Left forelimb (tissue), 1 donor: ENCODE results near the gene SLC39A9.
"Not testable (repeated sequence)": the region's sequence is repeated elsewhere in the genome, so short reads cannot be mapped to it uniquely, and the experiment has no call there.

ENCODE experiments used
- DNase-seq: peaks from one replicate; pipeline ENCODE4 v3.0.0-alpha.2; 2018; ENCODE audit warnings: low spot score

SLC39A9 gene

DNA sequence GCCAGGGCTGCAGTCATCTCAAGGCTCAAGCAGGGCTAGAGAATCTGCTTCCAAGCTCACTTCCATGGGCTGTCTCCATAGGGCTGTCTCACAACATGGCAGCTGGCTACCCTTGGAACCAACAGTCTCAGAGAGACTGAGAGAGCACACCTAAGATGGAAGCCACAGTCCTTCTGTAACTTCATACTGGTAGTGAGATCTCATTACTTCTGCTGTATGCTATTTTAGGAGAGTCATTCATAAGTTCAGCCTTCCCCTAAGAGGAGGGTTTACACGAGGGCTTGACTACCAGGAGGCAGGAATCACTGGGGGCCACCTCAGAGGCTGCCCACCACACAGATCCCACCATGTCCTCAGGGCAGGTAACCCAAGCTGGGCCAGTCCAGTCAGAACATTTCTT lies 30.1 kb upstream of the SLC39A9 start:
- DNase-seq = no peak

GRCh38 chr14:69370061-69370460 lies 28.4 kb upstream of the SLC39A9 start:
- no peak for DNase-seq

- no peak for DNase-seq
Observed at GRCh38 chr14:69372146-69372545, 26.3 kb upstream of the SLC39A9 start.

DNA sequence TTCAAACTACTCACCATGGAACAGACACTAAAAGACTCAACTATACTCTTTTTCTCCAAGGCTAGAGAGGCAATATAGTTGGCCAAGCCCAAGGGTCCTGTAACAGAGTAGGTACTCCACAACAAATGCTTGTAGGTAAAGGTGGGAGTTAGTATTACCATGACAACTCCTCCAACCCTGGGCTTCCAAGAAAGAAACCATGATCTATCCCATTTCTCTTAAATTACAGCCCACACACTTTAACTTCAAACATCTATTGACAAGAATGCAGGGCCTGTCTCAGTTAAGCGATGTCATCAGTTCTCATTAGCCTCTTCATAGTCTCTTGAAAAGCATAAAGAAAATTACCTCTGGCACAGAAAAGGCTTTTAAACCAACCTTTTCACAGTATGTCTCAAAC lies 25.4 kb upstream of the SLC39A9 start:
- no peak for DNase-seq

GRCh38 chr14:69374235-69374634 lies 24.3 kb upstream of the SLC39A9 start:
- no peak for DNase-seq

DNA sequence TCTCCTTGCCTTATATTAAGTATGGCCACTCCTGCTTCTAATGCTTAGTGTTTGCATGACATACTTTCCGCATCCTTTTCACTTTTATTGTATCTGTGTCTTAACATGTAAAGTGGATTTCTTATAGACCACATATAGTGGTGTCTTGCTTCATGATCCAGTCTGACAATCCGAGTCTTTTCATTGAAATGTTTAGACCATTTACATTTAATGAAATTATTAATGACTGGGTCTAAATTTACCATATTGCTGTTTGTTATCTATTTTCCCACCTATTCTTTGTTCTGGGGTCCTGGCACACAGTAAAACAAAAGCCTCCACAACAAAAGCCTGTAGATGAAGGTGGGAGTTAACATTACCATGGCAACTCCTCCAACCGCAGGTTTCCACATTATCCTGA lies 23.3 kb upstream of the SLC39A9 start:
- no peak for DNase-seq

DNA sequence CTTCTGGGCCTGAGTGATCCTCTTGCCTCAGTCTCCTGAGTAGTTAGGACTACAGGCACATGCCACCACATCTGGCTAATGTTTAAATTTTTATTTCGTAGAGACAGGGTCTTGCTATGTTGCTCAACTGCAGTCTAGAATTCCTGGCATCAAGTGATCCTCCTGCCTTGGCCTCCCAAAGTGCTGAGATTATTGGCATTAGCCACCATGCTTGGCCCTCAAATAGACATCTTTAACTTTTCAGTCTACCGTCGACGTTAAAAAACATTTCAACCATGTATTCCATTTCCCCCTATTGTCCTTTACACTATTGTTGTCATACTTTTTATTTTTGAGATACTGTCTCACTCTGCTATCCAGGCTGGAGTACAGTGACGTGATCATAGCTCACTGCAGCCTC lies 22.8 kb upstream of the SLC39A9 start:
- DNase-seq = no peak

DNA sequence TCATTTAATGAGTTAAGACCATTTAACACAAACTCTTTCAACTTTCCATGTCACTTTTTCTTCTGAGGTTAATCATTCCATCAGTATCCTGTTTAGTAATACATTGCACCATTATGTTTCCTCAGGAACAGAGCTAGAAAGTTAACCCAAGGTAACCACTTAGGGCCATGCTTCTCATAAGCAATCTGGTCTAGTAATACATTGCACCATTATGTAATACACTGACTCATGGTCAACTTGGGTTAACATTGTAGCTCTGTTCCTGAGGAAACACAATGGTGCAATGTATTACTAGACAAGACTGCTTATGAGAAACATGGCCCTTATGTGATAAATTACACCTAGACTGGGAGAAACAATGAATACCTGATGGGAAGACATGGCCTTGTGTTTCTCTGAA lies 22.1 kb upstream of the SLC39A9 start:
- DNase-seq = no peak

DNA sequence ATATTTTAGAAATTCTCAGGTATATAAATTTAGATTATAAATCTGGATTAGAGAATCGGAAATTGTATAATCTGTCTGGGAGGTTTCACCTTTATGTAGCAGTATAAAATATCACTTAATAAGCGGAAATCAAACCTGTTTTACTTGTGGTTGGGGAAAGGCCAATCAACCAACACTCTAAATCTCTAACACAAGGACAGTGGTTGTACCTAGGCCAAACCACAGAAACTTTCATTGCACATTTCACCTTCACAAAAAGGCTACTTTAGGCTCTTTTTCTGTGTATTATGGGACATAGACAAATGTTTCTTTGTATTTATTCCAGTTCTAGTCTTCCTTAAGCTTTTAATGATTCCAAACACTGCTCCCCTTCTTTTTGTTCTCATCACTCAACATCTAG lies 20.2 kb upstream of the SLC39A9 start:
- no peak for DNase-seq

GRCh38 chr14:69387311-69387710 lies 11.2 kb upstream of the SLC39A9 start:
- no peak for DNase-seq

GRCh38 chr14:69391400-69391799 lies 7.1 kb upstream of the SLC39A9 start:
- not testable (repeated sequence) for DNase-seq

- DNase-seq = no peak
Observed at GRCh38 chr14:69392481-69392880, 6.0 kb upstream of the SLC39A9 start.

DNA sequence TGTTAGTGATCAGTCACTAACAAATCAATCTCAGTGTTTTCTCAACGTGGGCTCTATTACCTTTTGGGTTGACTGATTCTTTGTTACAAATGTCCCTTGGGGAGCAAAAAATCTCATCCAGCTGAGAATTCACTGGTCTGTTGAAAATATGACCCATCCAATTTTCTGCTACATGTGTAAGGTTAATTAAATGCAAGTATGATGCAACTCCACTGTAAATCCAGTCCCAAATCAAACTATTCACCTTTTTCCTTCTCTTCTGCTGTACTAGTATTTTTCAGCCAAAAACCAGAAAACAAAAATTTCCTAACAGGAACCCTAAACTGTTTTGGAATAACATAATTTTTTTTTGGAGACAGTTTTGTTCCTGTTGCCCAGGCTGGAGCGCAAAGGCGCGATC lies 2.6 kb upstream of the SLC39A9 start:
- DNase-seq = no peak

DNA sequence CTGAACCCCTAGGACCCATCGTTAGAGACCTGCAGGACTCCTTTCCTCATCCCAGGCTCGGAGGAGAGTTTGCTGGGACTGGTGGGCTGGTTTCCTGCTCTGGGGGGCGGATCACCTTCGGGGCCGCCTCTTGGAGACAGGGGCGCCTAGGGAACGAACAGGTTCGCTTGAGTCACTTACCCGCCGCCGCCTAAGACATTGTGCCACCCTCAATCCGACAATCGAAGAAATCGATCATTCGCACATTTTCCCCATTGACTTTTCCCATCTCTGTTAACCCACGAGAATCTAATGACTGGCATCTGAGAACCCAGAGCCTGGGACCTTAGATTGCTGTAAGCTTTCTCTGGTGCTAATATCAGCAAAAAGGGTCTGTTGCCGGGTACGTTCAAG lies 322 bp downstream of the SLC39A9 start:
- DNase-seq = no peak

GRCh38 chr14:69399750-69400149 lies 1.3 kb downstream of the SLC39A9 start:
- DNase-seq = no peak

DNA sequence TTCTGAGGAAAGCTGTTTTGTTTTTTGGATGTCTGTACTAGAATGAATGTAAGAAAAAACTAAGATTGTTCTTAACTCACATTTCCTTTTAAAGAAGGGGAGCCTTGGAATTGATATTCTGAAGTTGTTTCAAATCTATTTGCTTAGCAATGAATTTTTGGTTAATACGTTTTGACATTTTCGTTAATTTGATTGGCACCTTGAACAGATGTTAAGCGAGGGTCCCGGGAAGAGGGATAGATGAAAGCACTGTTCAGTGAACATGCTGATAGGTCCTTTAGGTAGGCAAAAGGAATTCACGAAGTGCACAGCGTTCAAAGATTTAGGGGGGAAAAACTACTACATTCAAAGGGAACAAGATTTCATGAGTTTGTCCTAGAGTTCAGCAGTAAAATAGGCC lies 1.7 kb downstream of the SLC39A9 start:
- DNase-seq = no peak

DNA sequence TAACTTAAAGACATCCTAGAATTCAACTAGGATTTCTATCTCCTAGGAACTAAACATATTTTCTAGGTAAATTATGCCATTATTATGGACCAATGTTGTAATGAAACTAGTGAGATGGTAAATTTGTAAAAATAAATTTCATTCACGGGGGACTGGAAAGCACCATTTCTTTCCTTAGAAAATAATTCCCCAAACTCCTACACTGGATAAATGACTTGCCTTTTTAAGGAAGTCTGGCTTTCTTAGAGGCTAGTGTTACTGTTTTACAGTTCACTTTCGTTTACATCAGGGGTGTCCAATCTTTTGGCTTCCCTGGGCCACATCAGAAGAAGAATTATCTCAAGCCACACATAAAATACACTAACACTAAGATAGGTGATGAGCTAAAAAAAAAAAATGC lies 3.3 kb downstream of the SLC39A9 start:
- no peak for DNase-seq

DNA sequence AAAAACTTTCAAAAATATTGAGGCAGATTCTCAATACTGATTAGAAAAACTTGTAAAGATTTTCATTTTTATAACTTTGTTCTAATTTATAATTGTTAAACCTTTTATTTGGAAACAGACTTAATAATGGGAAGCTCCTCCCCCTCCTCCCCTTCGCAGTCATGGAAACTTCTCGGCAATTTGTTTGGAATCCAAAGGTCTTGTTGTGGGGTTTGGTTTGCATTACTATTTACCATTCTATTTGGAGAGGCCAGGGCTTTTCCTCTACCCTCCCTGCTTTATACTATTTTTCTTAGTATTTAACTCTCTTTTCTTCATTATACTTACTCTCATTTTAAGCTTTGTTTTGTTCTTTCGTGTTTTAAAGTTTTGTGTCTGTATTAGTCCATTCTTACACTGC lies 6.0 kb downstream of the SLC39A9 start:
- DNase-seq = no peak

DNA sequence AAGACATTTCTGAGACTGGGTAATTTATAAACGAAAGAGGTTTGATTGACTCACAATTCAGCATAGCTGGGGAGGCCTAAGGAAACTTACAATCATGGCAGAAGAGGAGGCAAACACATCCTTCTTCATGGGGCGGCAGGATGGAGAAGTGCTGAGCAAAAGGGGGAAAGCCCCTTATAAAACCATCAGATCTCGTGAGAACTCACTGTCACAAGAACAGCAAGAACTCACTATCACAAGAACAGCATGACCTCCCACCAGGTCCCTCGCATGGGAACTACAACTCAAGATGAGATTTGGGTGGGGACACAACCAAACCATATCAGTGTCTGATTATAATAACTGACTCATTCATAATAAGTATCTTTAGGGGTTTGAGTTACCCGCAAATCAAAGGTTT lies 6.4 kb downstream of the SLC39A9 start:
- no peak for DNase-seq

- DNase-seq = no peak
Observed at GRCh38 chr14:69405762-69406161, 7.3 kb downstream of the SLC39A9 start.

DNA sequence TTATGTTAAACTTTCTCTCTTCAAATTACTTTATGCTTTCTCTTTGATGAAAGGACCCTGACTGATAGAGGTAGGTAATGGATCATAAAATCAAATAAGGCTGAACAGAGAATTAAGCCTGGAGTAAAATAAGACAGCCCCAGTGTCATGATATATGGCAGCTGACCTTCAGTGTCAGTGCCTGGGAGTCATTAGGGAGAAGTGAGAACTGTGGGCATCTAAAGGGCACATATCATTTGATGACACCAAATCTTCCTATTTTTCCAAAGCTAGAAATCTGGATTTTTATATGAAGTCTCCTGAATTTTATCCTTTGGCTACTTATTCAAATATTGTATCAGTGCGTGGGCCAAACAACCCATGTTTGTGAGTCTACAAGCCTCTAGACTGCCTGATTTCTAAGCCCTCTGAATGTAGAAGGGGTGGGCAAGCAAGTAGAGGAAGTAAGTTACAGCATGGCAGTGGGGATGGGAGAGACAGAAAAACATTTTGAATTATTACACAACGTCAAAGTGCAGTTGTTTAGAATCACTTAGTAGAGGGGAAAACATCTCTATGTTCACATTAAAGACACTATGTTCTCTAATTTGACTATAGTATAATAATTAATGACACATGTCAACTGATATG lies 10.0 kb downstream of the SLC39A9 start:
- DNase-seq = no peak

DNA sequence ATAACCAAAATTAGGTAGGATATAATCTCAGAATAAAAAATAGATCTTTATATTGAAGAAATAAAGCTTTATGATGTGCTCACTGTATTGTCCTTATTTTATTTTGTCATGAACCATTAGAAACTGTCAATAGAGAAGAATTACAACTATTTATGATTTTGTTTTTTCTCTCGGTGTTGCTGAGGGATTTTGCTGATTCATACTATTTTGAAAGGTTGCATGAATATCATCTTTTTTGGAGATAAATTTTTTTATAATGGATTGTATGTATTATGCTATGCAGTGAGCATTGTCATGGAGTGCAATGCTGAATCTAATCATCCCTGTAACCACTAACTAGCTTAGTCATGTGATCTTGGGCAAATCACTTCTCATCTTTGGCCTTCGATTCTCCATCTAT lies 15.0 kb downstream of the SLC39A9 start:
- no peak for DNase-seq

GRCh38 chr14:69416087-69416486 lies 17.6 kb downstream of the SLC39A9 start:
- DNase-seq = not testable (repeated sequence)

- no peak for DNase-seq
Observed at GRCh38 chr14:69423279-69423678, 24.8 kb downstream of the SLC39A9 start.
